Astrocyte (in vitro differentiated cells and primary cell): ENCODE measurements around the gene VPS13A.

ENCODE experiments used
- EZH2 ChIP-seq: IDR thresholded peaks from 2 replicates; pipeline ENCODE4 v1.6.1; 2012; ENCODE audit warnings: mild to moderate bottlenecking, low read length, inconsistent platforms; ENCODE audit not compliant: insufficient read depth
- TF ChIP-seq, protein P1 (sequence below): IDR thresholded peaks from 2 replicates; pipeline ENCODE4 v1.5.1; 2011; ENCODE audit warnings: low read depth, mild to moderate bottlenecking, inconsistent platforms, low read length, moderate library complexity; ENCODE audit not compliant: insufficient read depth

DNA sequence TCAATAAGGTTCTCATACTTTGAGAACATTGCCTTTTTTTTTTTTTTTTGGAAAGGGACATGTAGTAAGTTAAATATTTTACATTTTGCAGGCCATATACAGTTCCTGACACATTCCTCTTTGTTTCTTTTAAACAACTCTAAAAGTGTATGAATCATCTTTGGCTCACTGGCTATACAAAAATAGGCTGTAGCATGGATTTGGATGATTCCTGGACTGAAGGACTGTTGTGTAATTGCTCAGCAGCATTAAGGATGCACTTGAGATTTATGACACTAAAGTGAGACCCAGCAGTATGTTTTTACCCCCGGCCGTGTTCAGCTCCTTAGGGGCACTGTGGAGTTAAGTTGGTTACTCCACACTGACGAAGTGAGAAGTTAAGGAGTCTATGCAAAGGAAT is 41.3 kb downstream of the VPS13A start:
- TF ChIP-seq EZH2, result no peak
- TF ChIP-seq, protein P1, sequence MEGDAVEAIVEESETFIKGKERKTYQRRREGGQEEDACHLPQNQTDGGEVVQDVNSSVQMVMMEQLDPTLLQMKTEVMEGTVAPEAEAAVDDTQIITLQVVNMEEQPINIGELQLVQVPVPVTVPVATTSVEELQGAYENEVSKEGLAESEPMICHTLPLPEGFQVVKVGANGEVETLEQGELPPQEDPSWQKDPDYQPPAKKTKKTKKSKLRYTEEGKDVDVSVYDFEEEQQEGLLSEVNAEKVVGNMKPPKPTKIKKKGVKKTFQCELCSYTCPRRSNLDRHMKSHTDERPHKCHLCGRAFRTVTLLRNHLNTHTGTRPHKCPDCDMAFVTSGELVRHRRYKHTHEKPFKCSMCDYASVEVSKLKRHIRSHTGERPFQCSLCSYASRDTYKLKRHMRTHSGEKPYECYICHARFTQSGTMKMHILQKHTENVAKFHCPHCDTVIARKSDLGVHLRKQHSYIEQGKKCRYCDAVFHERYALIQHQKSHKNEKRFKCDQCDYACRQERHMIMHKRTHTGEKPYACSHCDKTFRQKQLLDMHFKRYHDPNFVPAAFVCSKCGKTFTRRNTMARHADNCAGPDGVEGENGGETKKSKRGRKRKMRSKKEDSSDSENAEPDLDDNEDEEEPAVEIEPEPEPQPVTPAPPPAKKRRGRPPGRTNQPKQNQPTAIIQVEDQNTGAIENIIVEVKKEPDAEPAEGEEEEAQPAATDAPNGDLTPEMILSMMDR, result no peak
